Measurements from ENCODE around the gene MAGI3. TPM values are rescaled to one million over a fixed set of nuclear protein-coding genes. Genes with fewer than 3 reads are reported as not detected.

Gene MAGI3
- total and polyA plus RNA-seq, 4 donors: 3.0 to 28.8 (median 7.5) TPM

DNA sequence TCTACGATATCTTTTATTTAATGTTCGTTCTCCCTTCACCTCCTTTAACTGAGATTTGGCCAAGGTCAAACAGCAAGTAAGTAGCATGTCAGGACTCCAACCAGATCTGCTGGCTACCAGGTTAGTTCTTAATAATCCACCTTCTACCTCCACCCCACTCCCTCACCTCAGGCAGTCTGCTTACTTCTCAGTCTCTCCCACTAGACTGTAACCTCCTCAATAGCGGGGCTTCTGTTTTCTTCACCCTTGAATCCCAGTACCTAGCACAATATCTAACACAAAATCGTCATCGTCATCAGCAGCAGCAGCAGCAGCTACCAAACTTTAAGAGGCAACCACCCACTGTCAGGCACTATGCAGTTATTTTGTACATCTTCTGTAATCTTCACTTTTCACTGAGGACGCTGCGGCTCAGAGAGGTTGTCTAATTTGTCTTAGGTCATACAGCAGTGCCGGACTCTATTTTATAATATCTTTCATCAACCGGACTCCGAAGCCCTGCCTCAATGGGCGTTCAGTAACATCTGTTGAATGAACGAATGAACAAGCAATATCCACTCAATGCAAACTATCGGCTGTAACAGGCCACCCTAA, 859 bp upstream of the MAGI3 start:
- DNase-seq (ENCODE audit: low spot score): no peak
- H3K9me3 ChIP-seq (ENCODE audit: control insufficient read depth in 4 of 4, low read length in 3 of 4): no peaks in the 10 kb centered on the region
- H3K4me1 ChIP-seq (ENCODE audit: control insufficient read depth in 4 of 4, insufficient read depth in 4 of 4, low read length in 3 of 4): peaks cover 1 to 38% (median 28%) of the 10 kb centered on the region in 4 donors
- no peaks in the 10 kb centered on the region for H3K27me3 ChIP-seq (ENCODE audit: control insufficient read depth in 4 of 4, insufficient read depth in 4 of 4, low read length in 3 of 4)
- peak overlapping the region; percentile 76 to 98 (median 80) for H3K4me3 ChIP-seq (ENCODE audit: low read depth in 1 of 3, low read length in 3 of 3)
- H3K9ac ChIP-seq (ENCODE audit: low read depth in 1 of 2, low read length in 2 of 2): peak overlapping the region; percentile 18 to 64
- 3% methylated on average over 13 of the region's 13 CpGs for WGBS
- H3K36me3 ChIP-seq (ENCODE audit: control insufficient read depth in 4 of 4, insufficient read depth in 3 of 4, low read depth in 1 of 4, low read length in 3 of 4): no peaks in the 10 kb centered on the region
- peak overlapping the region; percentile 66 to 79 for H3K27ac ChIP-seq (ENCODE audit: low read depth in 1 of 2, low read length in 2 of 2)
- no peak for TF ChIP-seq FOXA1 (IDR thresholded peaks at IDR 0.05)
- TF ChIP-seq, protein P1, sequence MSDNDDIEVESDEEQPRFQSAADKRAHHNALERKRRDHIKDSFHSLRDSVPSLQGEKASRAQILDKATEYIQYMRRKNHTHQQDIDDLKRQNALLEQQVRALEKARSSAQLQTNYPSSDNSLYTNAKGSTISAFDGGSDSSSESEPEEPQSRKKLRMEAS (IDR thresholded peaks at IDR 0.05): no peak
- no peak for TF ChIP-seq GABPA (IDR thresholded peaks at IDR 0.05 in 1 of 2, conservative IDR thresholded peaks at IDR 0.05 in 1 of 2)
- TF ChIP-seq, protein P2, sequence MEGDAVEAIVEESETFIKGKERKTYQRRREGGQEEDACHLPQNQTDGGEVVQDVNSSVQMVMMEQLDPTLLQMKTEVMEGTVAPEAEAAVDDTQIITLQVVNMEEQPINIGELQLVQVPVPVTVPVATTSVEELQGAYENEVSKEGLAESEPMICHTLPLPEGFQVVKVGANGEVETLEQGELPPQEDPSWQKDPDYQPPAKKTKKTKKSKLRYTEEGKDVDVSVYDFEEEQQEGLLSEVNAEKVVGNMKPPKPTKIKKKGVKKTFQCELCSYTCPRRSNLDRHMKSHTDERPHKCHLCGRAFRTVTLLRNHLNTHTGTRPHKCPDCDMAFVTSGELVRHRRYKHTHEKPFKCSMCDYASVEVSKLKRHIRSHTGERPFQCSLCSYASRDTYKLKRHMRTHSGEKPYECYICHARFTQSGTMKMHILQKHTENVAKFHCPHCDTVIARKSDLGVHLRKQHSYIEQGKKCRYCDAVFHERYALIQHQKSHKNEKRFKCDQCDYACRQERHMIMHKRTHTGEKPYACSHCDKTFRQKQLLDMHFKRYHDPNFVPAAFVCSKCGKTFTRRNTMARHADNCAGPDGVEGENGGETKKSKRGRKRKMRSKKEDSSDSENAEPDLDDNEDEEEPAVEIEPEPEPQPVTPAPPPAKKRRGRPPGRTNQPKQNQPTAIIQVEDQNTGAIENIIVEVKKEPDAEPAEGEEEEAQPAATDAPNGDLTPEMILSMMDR (IDR thresholded peaks at IDR 0.05; ENCODE audit: low read depth, low read length, missing input control): no peak
- no peak for TF ChIP-seq RXRA (IDR thresholded peaks at IDR 0.05)
- TF ChIP-seq, protein P3, sequence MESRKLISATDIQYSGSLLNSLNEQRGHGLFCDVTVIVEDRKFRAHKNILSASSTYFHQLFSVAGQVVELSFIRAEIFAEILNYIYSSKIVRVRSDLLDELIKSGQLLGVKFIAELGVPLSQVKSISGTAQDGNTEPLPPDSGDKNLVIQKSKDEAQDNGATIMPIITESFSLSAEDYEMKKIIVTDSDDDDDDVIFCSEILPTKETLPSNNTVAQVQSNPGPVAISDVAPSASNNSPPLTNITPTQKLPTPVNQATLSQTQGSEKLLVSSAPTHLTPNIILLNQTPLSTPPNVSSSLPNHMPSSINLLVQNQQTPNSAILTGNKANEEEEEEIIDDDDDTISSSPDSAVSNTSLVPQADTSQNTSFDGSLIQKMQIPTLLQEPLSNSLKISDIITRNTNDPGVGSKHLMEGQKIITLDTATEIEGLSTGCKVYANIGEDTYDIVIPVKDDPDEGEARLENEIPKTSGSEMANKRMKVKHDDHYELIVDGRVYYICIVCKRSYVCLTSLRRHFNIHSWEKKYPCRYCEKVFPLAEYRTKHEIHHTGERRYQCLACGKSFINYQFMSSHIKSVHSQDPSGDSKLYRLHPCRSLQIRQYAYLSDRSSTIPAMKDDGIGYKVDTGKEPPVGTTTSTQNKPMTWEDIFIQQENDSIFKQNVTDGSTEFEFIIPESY (IDR thresholded peaks at IDR 0.05): no peak

DNA sequence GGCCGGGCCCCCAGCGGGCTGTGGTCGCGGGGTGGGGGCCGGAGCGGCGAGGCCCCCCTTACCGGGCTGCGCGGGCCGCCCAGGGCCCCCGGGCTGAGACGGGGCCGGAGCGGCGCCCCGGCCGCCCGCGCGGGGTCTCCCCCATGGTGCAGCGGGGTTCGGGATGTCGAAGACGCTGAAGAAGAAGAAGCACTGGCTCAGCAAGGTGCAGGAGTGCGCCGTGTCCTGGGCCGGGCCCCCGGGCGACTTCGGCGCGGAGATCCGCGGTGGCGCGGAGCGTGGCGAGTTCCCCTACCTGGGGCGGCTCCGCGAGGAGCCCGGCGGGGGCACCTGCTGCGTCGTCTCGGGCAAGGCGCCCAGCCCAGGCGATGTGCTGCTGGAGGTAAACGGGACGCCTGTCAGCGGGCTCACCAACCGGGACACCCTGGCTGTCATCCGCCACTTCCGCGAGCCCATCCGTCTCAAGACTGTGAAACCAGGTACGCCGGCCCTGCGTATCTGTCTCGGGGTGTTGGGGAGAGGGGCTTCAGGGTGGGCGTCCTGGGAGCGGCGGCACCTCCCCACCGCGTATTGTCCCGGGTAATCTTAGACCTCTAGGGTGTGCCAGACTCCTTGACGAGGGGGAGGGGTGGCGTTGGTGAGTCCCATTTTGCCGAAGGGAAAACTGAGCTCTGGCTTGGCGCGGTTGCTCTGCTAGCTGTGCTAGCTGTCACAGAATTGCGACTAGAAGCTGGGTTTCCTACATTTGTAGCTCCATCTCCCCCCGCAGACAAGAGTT, 745 bp downstream of the MAGI3 start:
- H3K36me3 ChIP-seq (ENCODE audit: control insufficient read depth in 4 of 4, insufficient read depth in 3 of 4, low read depth in 1 of 4, low read length in 3 of 4): no peaks in the 10 kb centered on the region
- no peaks in the 10 kb centered on the region for H3K27me3 ChIP-seq (ENCODE audit: control insufficient read depth in 4 of 4, insufficient read depth in 4 of 4, low read length in 3 of 4)
- H3K9me3 ChIP-seq (ENCODE audit: control insufficient read depth in 4 of 4, low read length in 3 of 4): no peaks in the 10 kb centered on the region
- H3K4me1 ChIP-seq (ENCODE audit: control insufficient read depth in 4 of 4, insufficient read depth in 4 of 4, low read length in 3 of 4): peaks cover 1 to 46% (median 32%) of the 10 kb centered on the region in 4 donors
- peak; percentile 54 for DNase-seq (ENCODE audit: low spot score)
- H3K27ac ChIP-seq (ENCODE audit: low read depth in 1 of 2, low read length in 2 of 2): peak overlapping the region; percentile 89 to 91
- peak overlapping the region; percentile 47 to 92 for H3K9ac ChIP-seq (ENCODE audit: low read depth in 1 of 2, low read length in 2 of 2)
- whole genome bisulfite sequencing: under 1% methylated on average over 74 of the region's 74 CpGs
- H3K4me3 ChIP-seq (ENCODE audit: low read depth in 1 of 3, low read length in 3 of 3): peak overlapping the region; percentile 71 to 98 (median 85)
- TF ChIP-seq HNF4A (conservative IDR thresholded peaks at IDR 0.05) (no peak), FOXA2 (IDR thresholded peaks at IDR 0.05) (no peak), SP1 (IDR thresholded peaks at IDR 0.05) (no peak), TAF1 (conservative IDR thresholded peaks at IDR 0.05) (no peak), YY1 (IDR thresholded peaks at IDR 0.05) (peak; percentile 7), JUND (IDR thresholded peaks at IDR 0.05) (no peak), HNF4G (IDR thresholded peaks at IDR 0.05) (no peak), RAD21 (IDR thresholded peaks at IDR 0.05) (peak in 1 of 2 donors; percentile 3)

All from liver (tissue), 9 donors.